HS-27A (cell line): ENCODE data around the gene RANBP1.

Source experiments
- DNase-seq: peaks from one replicate; pipeline ENCODE4 v3.0.0-alpha.2; 2012; ENCODE audit warnings: low read depth, missing footprints

Gene RANBP1

GRCh38 chr22:20124083-20124787 lies 8.3 kb downstream of the RANBP1 start:
- DNase-seq = no peak

- DNase-seq = no peak
Measured at GRCh38 chr22:20125201-20126174, 9.6 kb downstream of the RANBP1 start.

- DNase-seq = no peak
Measured at GRCh38 chr22:20126284-20127029, 10.6 kb downstream of the RANBP1 start.

GRCh38 chr22:20127318-20127868 lies 11.5 kb downstream of the RANBP1 start:
- no peak for DNase-seq

GRCh38 chr22:20127869-20128618 lies 12.1 kb downstream of the RANBP1 start:
- no peak for DNase-seq

- no peak for DNase-seq
Measured at GRCh38 chr22:20128619-20128901, 12.7 kb downstream of the RANBP1 start.

GRCh38 chr22:20128902-20129746 lies 13.2 kb downstream of the RANBP1 start:
- DNase-seq = no peak

GRCh38 chr22:20129747-20130014 lies 13.8 kb downstream of the RANBP1 start:
- DNase-seq = no peak

- DNase-seq = no peak
Measured at GRCh38 chr22:20130319-20130718, 14.4 kb downstream of the RANBP1 start.

GRCh38 chr22:20130731-20131596 lies 15.1 kb downstream of the RANBP1 start:
- DNase-seq = peak; percentile 22

- no peak for DNase-seq
Measured at GRCh38 chr22:20131597-20131858, 15.6 kb downstream of the RANBP1 start, which contains the start of gene ZDHHC8. Gene ZDHHC8 (plus strand): TSS chr22:20131804. CDS start chr22:20131948, 144 bp downstream.

GRCh38 chr22:20131859-20132685 lies 16.2 kb downstream of the RANBP1 start:
- no peak for DNase-seq

GRCh38 chr22:20132686-20133246 lies 16.9 kb downstream of the RANBP1 start:
- DNase-seq = no peak

- DNase-seq = no peak
Measured at GRCh38 chr22:20133930-20134549, 18.1 kb downstream of the RANBP1 start.

- DNase-seq = no peak
Measured at GRCh38 chr22:20135265-20135664, 19.4 kb downstream of the RANBP1 start.

GRCh38 chr22:20135806-20136602 lies 20.1 kb downstream of the RANBP1 start:
- DNase-seq = no peak

- DNase-seq = no peak
Measured at GRCh38 chr22:20136603-20136873, 20.6 kb downstream of the RANBP1 start.

- DNase-seq = no peak
Measured at GRCh38 chr22:20137113-20137512, 21.2 kb downstream of the RANBP1 start.
